PFSK-1 (cell line): Measurements from ENCODE around the gene PLXDC2.

Source experiments
- FOXP2 ChIP-seq: optimal IDR thresholded peaks from 2 replicates; pipeline ENCODE3; 2011; ENCODE audit warnings: borderline replicate concordance, control low read depth, inconsistent platforms; ENCODE audit not compliant: insufficient read depth; ENCODE audit errors: extremely low read length, extremely low read depth
- POLR2AphosphoS5 ChIP-seq: IDR thresholded peaks from 2 replicates; pipeline ENCODE4 v1.6.1; 2012; ENCODE audit warnings: low read depth, mild to moderate bottlenecking, control low read depth, low read length, moderate library complexity
- SIN3A ChIP-seq: IDR thresholded peaks from 2 replicates; pipeline ENCODE4 v1.6.1; 2012; ENCODE audit warnings: mild to moderate bottlenecking, low read length, moderate library complexity, borderline replicate concordance; ENCODE audit not compliant: insufficient read depth
- TAF1 ChIP-seq: IDR thresholded peaks from 2 replicates; pipeline ENCODE4 v1.6.1; 2012; ENCODE audit warnings: low read length, control low read depth, borderline replicate concordance; ENCODE audit not compliant: insufficient read depth
- TF ChIP-seq, protein P1 (sequence below), 2 experiments: IDR thresholded peaks; 2 replicates each; pipeline versions ENCODE4 v1.6.1 to v1.8.0; 2011 to 2012; ENCODE audit warnings: low read depth in 2 of 2, low read length in 2 of 2, control low read depth in 1 of 2, inconsistent platforms in 1 of 2, mild to moderate bottlenecking in 1 of 2, moderate library complexity in 1 of 2; ENCODE audit not compliant: insufficient read depth in 1 of 2

DNA sequence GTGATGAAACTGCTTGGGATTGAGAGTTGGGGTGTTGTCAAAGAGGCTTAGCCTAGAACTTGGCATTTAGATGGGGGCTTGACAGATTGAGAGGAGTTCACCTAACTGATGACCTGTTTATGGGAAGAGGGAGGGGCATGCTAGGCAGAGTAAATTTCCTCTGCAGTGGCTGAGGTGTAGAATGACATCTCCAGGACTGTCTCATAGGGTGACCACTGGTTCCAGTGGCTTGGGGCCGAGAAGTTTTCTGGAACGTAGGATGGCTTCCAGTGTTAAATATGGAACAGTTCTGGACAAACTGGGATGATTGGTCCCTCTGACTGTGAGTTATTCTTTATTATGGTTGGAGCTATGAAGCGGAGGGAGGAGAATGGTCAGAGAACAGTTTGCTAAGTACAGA, 186.4 kb downstream of the PLXDC2 start:
- no peak for TF ChIP-seq SIN3A
- no peak for TF ChIP-seq POLR2AphosphoS5
- TF ChIP-seq FOXP2, result no peak
- TF ChIP-seq, protein P1, sequence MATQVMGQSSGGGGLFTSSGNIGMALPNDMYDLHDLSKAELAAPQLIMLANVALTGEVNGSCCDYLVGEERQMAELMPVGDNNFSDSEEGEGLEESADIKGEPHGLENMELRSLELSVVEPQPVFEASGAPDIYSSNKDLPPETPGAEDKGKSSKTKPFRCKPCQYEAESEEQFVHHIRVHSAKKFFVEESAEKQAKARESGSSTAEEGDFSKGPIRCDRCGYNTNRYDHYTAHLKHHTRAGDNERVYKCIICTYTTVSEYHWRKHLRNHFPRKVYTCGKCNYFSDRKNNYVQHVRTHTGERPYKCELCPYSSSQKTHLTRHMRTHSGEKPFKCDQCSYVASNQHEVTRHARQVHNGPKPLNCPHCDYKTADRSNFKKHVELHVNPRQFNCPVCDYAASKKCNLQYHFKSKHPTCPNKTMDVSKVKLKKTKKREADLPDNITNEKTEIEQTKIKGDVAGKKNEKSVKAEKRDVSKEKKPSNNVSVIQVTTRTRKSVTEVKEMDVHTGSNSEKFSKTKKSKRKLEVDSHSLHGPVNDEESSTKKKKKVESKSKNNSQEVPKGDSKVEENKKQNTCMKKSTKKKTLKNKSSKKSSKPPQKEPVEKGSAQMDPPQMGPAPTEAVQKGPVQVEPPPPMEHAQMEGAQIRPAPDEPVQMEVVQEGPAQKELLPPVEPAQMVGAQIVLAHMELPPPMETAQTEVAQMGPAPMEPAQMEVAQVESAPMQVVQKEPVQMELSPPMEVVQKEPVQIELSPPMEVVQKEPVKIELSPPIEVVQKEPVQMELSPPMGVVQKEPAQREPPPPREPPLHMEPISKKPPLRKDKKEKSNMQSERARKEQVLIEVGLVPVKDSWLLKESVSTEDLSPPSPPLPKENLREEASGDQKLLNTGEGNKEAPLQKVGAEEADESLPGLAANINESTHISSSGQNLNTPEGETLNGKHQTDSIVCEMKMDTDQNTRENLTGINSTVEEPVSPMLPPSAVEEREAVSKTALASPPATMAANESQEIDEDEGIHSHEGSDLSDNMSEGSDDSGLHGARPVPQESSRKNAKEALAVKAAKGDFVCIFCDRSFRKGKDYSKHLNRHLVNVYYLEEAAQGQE (IDR thresholded peaks at IDR 0.05; ENCODE audit: insufficient read depth in 1 of 2, low read depth in 2 of 2, low read length in 2 of 2), result no peak
- TF ChIP-seq TAF1, result no peak
